HG02588 (cell line): ENCODE measurements around the gene ZNF668.
A peak's percentile ranks its signal among the peaks of the same experiment; 100 is the strongest.

Experiments used
- ATAC-seq: cut with Tn5 transposase; IDR thresholded peaks from one replicate; pipeline ENCODE4 v1.9.1; 2021; ENCODE audit warnings: mild to moderate bottlenecking, moderate library complexity; ENCODE audit not compliant: unreplicated experiment

The ZNF668 gene

GRCh38 chr16:31073970-31074813 lies at the start of gene ZNF668, which contains the start of gene ZNF646:
Gene ZNF668 (minus strand): TSS chr16:31074240. CDS start chr16:31064459, 9,781 bp downstream.
Gene ZNF646 (plus strand): TSS chr16:31074422. CDS start chr16:31076325, 1,903 bp downstream.
- peak; percentile 68 for ATAC-seq

- ATAC-seq, result no peak
Measured at GRCh38 chr16:31120129-31120528, 46.1 kb upstream of the ZNF668 start.

- no peak for ATAC-seq
Measured at GRCh38 chr16:31118223-31119155, 44.4 kb upstream of the ZNF668 start.

GRCh38 chr16:31117384-31118222 lies 43.6 kb upstream of the ZNF668 start, which contains the start of gene KAT8:
Gene KAT8 (plus strand): TSS chr16:31117664. CDS start chr16:31117682, 18 bp downstream.
- ATAC-seq, result peak; percentile 88

- no peak for ATAC-seq
Measured at GRCh38 chr16:31114468-31114867, 40.4 kb upstream of the ZNF668 start.

GRCh38 chr16:31113121-31114120 lies 39.4 kb upstream of the ZNF668 start:
- ATAC-seq, result no peak

- no peak for ATAC-seq
Measured at GRCh38 chr16:31112711-31113110, 38.7 kb upstream of the ZNF668 start.

GRCh38 chr16:31111881-31112466 lies 37.9 kb upstream of the ZNF668 start:
- ATAC-seq, result no peak

- ATAC-seq, result no peak
Measured at GRCh38 chr16:31110106-31111034, 36.3 kb upstream of the ZNF668 start.

GRCh38 chr16:31109622-31110021 lies 35.6 kb upstream of the ZNF668 start:
- no peak for ATAC-seq

- peak; percentile 4 for ATAC-seq
Measured at GRCh38 chr16:31108794-31109558, 34.9 kb upstream of the ZNF668 start.

- peak; percentile 79 for ATAC-seq
Measured at GRCh38 chr16:31108035-31108793, 34.2 kb upstream of the ZNF668 start, which contains the start of gene BCKDK. Gene BCKDK (plus strand): TSS chr16:31108386. CDS start chr16:31109224, 838 bp downstream.

GRCh38 chr16:31107465-31107867 lies 33.4 kb upstream of the ZNF668 start:
- peak; percentile 41 for ATAC-seq

GRCh38 chr16:31106509-31107464 lies 32.7 kb upstream of the ZNF668 start:
- no peak for ATAC-seq

GRCh38 chr16:31105677-31106213 lies 31.7 kb upstream of the ZNF668 start:
- ATAC-seq, result peak; percentile 35
